NAMALWA (cell line): Measurements from ENCODE around the gene CSF1.
"Not testable (repeated sequence)": the region's sequence is repeated elsewhere in the genome, so short reads cannot be mapped to it uniquely, and the experiment has no call there.

Experiments used
- DNase-seq: peaks from one replicate; pipeline ENCODE4 v3.0.0-alpha.2; 2015; ENCODE audit warnings: low spot score

CSF1 gene

DNA sequence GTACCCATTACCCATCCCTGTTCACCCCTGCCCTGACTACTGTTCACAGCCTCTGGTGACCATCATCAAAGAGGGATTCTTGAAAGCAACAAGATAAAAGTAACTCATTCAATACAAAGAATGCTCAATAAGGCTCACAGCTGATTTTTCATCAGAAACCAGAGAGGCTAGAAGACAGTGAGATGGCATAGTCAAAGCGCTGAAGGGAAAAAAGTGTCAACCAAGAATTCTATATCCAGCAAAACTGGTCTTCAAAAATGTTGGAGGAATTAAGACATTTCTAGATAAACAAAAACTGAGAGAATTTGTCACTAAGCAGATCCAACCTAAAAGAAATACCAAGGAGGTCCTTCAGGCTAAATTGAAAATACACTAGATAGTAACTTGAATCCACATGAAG lies 27.1 kb downstream of the CSF1 start:
- no peak for DNase-seq

DNA sequence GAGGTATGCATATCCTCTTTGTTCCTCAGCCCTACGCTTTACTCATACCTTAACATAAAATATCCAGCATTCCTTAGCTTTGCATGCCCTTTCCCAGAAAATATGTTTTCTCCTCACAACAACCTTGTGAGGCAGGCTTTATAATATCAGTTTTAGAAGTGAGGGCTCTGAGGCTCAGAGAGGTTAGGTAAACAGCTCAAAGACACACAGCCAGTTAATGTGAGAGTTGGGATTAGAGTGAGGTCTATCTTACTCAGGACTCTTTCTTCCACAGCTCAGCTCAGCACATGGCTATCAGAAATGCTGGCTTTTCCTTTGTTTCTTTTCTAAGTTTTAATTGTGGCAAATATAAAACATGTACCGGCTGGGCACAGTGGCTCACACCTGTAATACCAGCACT lies 27.9 kb downstream of the CSF1 start:
- no peak for DNase-seq

DNA sequence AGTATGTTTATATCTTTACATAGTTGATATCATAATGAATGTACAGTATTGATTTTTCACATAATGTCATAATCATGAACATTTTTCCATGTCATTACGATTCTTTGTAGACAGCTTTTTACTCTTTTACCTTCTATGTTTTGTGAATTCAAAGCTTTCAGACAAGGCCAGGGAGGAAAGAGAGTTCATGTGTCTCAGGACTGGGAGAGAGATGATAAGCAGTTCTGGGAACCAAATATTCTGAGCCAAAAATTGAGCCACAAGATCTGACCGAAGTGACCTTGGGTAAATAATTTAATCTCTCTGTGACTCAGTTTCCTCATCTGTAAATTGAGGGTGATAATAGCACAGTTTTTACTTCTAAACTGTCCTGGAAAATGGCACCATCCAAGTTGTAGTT lies 31.8 kb downstream of the CSF1 start:
- no peak for DNase-seq

DNA sequence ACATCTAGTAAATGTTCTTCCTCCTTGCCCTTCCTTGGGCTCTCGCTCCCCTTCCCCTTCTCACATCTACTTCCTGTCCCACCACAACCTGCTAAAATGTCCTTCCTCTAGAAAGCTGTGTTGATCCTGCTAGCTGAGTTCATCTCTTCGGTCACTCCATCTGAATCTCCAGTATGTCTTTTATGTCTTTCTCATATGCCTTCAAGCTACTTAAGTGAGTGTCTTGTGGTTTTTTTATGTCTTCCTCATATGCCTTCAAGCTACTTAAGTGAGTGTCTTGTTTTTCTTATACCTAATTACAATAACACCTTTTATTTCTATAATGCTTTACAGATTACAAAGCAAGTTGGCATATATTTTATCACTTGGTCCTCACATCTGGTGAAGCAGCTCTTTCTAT lies 33.9 kb downstream of the CSF1 start:
- DNase-seq: no peak

DNA sequence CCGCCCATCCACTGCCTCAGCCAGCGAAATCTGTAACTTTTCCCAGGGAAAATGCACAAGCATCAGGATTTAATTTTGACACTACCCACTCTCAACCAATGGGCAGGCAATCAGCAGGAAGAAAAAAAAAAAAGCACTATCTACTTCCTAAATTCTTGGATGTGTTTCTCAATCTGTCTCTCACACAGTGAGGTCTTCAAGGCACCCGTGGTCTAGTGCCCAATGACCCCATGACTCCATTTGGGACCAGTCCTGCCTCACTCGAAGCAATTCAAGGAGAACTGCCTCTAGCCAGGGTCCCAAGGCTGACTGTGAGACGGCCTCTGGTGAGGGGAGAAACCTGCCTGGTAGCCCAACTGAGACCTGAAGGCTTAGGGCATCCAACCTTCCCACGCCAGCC lies 35.9 kb downstream of the CSF1 start:
- DNase-seq: no peak

DNA sequence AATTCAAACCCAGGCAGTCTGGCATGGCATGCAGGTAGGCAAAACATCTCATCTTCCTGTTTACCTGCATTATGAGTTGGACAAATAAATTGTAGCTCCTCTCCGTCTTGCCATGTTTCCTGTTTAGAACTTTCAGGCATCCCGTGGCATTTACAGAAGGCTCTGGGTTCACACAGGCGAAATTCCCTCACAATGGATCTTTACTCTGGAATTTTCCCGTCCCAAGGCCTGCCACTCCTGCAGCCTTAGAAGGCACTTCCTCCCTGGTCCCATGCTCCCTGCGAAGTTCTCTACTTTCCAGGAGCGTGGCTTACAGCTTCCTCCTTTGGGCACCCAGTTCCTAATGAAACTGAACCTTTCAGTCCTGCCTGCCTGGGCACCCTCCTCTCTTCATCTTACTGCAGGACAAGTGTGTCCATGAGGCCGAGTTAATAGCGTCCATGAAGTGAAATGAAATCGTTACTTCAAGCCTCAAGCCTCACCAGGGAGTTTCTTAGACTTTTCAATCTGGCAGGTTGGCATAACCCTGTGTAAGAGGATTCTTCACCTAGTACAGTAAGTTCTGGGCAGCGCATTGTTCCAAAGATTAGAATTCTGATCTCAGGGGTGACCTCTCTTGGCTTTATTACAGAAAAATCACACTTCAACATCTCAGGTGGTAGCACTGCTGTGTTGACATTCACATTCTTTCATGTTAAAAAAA lies 37.1 kb downstream of the CSF1 start:
- DNase-seq: no peak

DNA sequence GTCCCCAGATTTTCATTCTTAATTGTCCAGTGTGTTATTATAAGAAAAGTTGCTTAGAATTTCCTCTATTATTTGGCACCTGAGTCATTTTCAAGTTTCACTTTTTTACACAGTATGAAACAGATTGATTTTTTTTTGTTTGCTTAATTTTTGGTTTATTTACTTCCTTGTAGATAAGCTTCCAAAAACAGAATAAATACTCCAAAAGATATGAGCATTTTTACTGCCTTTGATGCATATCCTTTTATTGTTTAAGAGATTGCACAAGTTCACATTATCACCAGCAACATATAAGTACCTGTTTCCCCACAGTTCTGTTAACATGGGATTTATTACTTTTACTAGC lies 37.6 kb downstream of the CSF1 start:
- no peak for DNase-seq

DNA sequence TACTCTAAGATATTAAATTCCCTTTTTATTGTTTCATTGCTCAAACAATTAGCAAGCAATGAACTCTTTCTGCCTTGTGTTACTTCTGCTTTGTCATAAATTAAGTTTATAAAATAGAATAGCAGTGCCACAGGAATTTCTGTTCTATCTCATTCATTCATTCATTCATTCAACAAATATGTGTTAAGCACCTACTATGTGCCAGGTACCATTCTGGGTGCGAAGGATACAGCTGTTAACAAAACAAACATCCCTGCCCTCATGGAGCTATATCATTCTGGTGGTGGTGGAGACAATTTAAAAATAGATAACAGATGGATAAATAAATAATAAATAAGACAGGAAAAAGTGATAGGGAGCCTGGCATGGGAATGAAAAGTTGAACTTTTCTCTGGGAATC lies 39.4 kb downstream of the CSF1 start:
- no peak for DNase-seq

DNA sequence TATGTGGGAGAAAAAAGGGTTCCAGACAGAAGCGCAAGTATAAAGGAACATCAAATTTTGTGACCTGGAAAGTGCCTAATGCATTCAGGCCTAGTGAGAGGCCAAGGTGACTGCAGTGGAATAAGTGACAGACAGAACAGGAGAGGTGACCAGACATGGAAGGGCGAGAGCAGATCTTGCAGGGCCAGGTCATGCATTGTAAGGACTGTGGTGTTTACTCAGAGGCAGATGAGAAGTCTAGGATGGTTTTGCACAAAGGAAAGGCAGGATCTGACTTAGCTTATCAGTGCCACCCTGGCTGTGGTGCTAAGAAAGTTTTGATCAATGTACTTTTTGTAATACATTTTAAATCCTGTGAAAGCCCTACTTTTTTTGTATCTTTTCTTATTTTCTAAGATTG lies 39.9 kb downstream of the CSF1 start:
- DNase-seq: no peak

DNA sequence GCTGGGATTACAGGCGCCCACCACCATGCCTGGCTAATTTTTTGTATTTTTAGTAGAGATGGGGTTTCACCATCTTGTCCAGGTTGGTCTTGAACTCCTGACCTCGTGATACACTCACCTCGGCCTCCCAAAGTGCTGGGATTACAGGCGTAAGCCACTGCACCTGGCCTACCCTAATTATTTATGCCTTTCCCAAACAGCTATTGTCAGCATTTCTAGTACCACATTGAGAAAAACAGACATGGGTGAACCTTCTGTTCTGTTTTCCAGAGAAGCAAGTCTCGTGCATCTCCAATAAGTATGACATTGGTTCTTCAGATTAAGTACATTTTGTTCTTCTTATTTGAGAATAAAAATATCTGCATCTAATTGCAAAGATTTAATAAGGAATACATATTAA lies 40.9 kb downstream of the CSF1 start:
- not testable (repeated sequence) for DNase-seq

DNA sequence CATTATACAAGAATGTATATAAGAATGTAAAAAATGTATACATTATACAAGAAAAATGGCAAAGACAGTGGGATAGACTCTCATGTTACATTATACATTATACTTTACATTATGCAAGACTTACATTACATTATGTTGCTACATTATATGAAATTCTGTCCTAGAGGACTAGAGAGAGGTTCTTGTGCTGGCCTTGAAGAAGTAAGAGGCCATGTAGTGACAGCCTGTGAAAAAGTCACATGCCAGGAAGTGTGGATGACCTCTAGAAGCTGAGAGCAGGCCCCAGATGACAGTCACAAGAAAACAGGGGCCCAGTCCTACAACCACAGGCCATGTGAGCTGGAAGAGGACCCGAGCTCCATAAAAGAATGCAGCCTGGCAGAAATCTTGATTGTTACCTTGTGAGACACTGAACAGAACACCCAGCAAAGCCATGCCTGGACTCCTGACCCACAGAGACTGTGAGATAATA lies 43.4 kb downstream of the CSF1 start:
- DNase-seq: no peak

DNA sequence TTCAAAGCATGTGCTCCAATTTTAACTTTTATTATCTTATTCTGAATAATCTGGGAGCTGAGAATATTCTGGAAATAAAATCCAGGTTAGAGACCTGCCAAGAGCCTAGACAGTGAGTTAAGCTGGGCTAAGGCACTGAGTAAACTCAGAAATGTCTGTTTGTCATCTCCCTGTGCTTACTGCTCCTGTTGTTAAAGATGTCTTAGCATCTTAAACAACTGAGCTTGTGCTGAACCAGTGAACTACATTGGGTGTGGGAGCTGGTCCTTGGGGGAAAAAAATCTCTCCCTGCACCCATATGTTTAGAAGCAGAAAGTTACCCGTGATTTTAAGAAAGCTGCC lies 49.0 kb downstream of the CSF1 start:
- DNase-seq: no peak

DNA sequence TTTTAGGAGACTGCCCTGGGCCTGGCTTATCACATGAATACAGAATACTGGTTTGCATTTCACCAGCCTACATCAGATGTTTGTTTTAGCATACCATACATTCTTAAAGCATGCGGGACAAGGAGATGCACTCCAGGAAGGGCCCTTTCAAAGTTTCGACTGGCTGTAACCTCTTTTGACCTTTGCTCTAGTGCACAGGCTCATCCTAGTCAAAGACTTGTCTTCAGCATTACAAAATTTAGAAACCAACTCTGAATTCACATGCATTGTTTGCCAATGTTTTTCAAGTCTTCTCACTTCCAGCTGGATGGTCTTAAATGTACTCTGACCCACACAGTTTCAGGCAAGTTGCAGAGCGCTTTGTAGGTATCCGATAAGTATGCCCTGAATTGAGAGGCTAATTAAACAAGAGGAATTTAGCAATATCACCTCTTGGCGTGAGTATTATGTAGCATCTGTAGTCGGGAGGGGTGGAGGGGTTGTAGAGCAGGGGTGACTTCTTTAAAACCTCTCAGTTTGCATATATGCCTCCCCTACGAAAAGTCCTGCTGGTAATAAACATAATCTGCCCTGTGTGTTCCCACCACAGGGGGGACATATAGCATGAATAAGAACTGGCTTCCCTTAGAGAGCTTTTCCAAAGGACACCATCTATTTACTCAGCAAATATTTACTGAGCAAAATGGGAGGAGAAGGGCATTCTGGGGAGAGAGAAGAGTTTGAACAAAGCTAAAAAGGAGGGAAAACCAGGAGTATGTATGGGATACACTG lies 49.5 kb downstream of the CSF1 start:
- no peak for DNase-seq

DNA sequence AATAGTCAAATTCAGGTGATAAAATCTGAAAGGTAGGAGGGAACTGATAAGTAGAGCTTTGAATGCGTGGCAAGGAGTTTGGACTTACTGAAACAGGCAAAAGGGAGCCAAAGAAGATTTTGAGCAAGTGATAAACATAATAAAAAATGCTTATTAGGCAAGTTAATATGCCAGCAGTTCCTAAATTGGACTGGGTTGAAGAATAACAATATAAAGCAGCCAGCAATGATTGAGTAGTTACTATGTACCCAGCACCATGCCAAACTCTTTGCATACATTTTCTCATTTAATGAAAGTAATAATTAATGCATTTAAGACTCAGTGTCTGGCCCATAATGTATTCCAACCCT lies 50.1 kb downstream of the CSF1 start:
- DNase-seq: no peak

DNA sequence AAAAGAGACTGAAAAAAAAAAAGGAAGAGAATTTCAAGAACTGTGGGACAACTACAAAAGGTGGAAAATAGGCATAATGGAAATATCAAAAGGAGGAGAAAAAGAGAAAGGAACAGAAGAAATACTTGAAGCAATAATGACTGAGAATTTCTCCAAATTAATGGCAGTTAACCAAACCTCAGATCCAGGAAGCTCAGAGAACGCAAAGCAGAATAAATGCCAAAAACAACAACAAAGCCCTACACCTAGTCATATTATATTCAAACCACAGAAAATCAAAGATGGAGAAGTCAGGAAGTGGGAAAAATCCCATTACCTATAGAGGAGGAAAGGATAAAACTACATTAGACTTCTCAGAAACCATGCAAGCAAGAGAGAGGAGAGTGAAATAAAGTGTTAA lies 53.2 kb downstream of the CSF1 start:
- no peak for DNase-seq

DNA sequence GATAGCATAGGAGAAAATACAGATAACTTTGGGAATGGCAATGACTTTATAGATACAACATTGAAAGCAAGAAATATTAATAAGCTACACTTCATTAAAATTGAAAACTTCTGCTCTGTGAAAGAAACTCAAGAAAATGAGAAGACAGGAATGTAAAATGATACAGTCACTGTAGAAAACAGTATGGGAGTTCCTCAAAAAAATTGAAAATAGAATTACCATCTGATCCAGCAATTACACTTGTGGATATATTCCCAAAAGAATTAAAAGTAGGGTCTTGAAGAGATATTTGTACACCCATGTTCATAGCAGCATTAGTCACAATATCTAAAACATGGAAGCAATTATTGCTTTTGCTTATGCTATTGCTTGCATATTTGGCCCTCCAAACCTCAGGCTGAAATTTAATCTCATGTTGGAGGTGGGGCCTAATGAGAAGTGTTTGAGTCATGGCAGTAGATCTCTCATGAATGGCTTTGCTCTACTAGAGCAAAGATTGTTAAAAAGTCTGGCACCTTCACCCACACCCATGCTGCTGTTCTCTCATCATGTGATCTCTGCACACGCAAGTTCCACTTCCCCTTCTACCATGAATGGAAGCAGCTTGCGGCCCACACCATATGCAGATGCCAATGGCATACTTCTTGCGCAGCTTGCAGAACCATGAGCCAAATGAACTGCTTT lies 58.6 kb downstream of the CSF1 start:
- no peak for DNase-seq

DNA sequence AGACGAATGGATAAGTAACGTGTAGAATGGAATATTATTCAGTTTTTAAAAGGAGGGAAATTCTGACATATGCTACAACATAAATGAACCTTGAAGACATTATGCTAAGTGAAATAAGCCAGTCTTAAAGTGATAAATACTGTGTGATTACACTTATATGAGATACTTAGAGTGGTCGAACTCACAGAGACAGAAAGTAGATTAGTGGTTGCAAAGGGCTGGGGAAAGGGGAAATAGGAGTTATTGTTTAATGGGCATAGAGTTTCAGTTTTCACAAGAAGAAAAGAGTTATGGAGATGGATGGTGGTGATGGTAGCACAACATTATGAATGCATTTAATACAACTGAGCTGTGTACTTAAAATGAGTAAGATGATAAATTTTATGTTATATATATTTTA lies 59.3 kb downstream of the CSF1 start:
- DNase-seq: no peak

DNA sequence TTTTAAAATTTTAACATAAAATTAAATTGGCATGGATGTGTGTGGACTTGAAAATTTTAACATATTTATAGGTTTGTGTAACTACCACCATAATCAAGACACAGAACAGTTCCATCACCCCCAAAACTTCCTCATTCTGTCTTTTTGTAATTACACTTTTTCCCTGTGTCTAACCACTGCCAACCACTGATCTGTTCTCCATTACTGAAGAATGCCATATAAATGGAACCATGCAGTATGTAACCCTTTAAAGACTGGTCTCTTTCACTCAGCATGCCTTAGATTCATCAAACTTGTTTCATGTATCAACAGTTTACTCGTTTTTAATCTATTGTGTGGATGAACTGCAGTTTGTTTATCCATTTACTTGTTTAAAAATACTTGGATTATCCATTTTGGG lies 60.9 kb downstream of the CSF1 start:
- DNase-seq: no peak

DNA sequence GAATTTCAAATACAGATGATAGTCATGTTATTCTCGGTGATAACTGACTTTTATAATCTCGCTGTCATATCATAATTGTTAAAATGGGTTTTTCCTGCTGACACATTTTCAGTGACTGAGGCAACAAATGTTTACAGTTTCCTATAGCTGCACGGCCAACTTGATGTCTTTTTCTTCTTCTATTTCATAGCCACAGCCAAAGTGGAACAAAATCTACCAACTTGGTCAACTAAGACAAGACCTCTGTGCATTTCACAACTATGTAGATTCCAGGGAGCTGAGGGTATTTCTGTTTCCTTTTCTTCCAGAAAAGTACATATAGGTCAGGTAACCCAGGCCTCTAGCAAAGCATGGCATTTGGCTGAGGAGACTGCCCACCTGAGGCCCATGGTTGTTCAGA lies 63.5 kb downstream of the CSF1 start:
- DNase-seq: no peak

DNA sequence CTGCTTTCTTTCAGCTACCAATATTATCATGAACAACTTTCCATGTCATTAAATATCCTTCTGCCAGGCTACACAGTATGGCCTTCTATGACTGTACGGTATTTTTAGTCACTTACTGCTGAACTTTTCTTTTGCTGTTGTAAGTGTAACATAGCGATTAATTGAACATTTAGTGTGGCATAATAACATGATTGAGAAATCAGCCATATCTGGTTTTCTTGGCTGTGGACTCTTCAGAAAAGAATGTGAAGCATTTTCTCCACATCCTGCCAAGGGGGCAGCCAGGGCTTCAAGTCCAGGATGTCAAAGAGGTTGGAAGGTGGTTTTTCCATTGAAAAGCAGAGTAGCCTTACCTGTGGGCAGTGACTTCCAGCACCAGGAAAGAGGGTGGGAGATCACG lies 65.1 kb downstream of the CSF1 start:
- DNase-seq: no peak

DNA sequence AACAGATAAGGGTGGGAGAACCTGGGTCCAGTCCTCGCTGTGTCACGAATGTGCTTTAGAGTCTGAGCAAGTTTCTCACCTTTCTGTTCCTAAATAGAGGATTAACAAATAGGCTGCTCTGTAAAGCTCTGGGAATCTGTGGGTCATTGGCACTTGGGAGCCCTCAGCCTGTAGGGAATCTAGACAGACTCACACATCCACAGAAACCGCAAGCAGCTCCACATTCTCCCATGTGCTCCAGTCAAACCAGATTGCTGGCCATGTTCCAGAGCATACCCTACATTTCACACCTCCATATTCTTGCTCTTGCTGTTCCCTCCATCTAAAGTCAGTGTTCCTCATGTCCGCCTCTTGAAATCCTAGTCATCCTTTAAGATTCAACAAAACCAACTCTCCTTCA lies 66.1 kb downstream of the CSF1 start:
- DNase-seq: no peak

DNA sequence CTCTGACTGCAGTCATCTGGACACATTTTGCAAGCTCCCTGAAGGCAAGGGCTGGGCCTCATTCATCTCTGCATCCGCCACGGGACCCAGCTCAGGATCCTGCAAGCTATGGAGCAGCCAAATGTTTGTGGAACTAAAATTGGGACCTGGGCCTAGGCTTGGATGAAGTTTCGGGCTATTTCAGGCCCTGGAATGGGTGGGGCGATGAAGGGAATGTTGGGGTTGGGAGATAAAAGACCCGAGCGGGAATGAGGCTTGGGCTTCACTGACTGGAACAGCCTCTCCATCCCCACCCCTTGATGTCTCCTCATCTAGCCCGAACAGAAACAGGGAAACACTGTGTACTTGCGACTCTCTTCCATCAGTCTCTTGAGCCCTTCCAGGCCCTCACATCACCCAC lies 66.6 kb downstream of the CSF1 start:
- no peak for DNase-seq

DNA sequence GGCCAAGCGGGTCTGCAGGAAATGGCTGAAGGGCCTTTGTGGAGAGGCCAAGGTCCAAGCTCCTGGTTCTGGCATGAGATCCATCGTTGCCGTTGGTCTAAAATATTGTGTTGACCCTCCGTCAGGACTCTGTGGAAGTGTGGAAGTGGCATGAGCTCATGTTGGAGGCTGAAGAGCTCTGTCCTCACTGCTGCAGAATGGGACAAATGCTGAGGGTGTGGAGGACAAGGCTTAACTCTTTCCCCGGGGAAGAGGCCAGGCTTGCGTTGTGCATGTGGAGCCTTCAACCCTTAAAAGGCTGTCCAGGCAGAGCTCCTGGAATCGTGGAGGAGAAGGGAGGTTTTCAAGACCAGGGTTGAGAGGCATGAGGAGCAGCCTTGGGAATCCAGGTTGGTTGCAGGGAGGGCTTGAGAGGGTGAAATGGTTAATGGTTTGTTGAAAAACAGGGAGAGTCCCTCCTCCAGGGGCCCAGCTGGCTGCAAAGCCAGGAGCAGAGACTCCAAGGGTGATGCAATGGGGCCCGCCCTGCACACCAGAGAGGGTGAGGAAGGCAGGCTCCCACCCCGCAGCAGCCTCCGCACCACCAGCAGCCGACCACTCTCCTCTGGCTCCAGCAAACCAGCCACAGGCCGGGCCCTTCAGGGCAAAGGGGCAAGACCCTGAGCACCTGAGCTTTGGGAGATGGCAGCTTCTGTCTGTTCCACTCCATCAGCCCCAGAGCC lies 67.2 kb downstream of the CSF1 start:
- DNase-seq: no peak
